Activated CD4-positive, alpha-beta T cell treated with anti-CD3 and anti-CD28 coated beads for 36 hours (primary cell): ENCODE results near the gene MBOAT2. TPM values are rescaled to one million over a fixed set of nuclear protein-coding genes. Genes with fewer than 3 reads are reported as not detected.
A peak's percentile ranks its signal among the peaks of the same experiment; 100 is the strongest.

Experiments
- ATAC-seq: fragments of 200-7000 bp; cut with Tn5 transposase; one replicate; pipeline ENCODE4 v1.10.0; 2021; ENCODE audit warnings: mild to moderate bottlenecking, moderate library complexity
- CTCF ChIA-PET: fragments of 350-600 bp; sonication (Branson Sonifier 250); formaldehyde crosslinking; loops from one replicate; lab custom pipeline; 2021; ENCODE audit warnings: antibody characterized with exemption; lab: Charles Lee
- POLR2A ChIA-PET: fragments of 350-600 bp; sonication (Branson Sonifier 250); formaldehyde crosslinking; loops from one replicate; lab custom pipeline; 2021; ENCODE audit warnings: antibody characterized with exemption, inconsistent platforms; lab: Charles Lee
- DNase-seq: peaks from one replicate; pipeline ENCODE4 v3.0.0-alpha.2; 2020
- H3K27ac Mint-ChIP-seq: one replicate; pipeline ENCODE4 v1.8.0; 2021; ENCODE audit warnings: mixed read lengths
- H3K27me3 Mint-ChIP-seq: one replicate; pipeline ENCODE4 v1.8.0; 2021; ENCODE audit warnings: mixed read lengths
- H3K36me3 Mint-ChIP-seq: one replicate; pipeline ENCODE4 v1.8.0; 2021; ENCODE audit warnings: low read depth, mixed read lengths
- H3K4me1 Mint-ChIP-seq: one replicate; pipeline ENCODE4 v1.8.0; 2021; ENCODE audit warnings: mixed read lengths
- H3K4me3 Mint-ChIP-seq: one replicate; pipeline ENCODE4 v1.8.0; 2021; ENCODE audit warnings: mild to moderate bottlenecking, moderate library complexity, mixed read lengths
- H3K9me3 Mint-ChIP-seq: one replicate; pipeline ENCODE4 v1.8.0; 2021; ENCODE audit warnings: low read depth, mixed read lengths
- intact Hi-C, 2 experiments: fragments of 100-400 bp; cut with DNase I in 1 of 2; cut with micrococcal nuclease in 1 of 2; formaldehyde crosslinking; loops; one replicate each; pipeline versions ENCODE4 v1.14.2 to v1.15.1; 2022 to 2024; cut with DNase I, micrococcal nuclease
- total RNA-seq, 2 experiments: library from RNA; stranded (reverse); gene quantifications; one replicate each; pipeline ENCODE4 v1.2.3, GENCODE V29; 2021

MBOAT2 gene
- total RNA-seq, 2 experiments from 2014 or later: 4.7 to 6.9 TPM

- ATAC-seq (no peak), DNase-seq (no peak)
- Mint-ChIP-seq H3K27ac (no peak overlapping the region), H3K36me3 (peaks cover 3% of the 10 kb centered on the region), H3K27me3 (no peaks in the 10 kb centered on the region), H3K4me3 (no peak overlapping the region), H3K4me1 (peaks cover 56% of the 10 kb centered on the region), H3K9me3 (no peaks in the 10 kb centered on the region)
- POLR2A ChIA-PET: no interaction called here
- CTCF ChIA-PET: interaction anchor here (0.6 kb wide), 1 partner anchor 153 kb away, joined by 3 read pairs; the partner anchor contains the start of gene ID2
- intact Hi-C loops: loop anchor here in 1 of 2 experiments (5.0 to 10.0 kb wide), 3 partner anchors 722 to 1470 kb away; partner anchors contain the start of genes ADAM17, HPCAL1 and YWHAQ
Observed at GRCh38 chr2:8835279-8835678, 168.2 kb downstream of the MBOAT2 start.

GRCh38 chr2:8833853-8834252 is 169.6 kb downstream of the MBOAT2 start:
- no peak for DNase-seq
- Mint-ChIP-seq H3K9me3 (no peaks in the 10 kb centered on the region), H3K36me3 (peaks cover 3% of the 10 kb centered on the region), H3K27ac (peak overlapping the region; percentile 14), H3K4me3 (no peak overlapping the region), H3K27me3 (no peaks in the 10 kb centered on the region), H3K4me1 (peaks cover 64% of the 10 kb centered on the region)
- POLR2A ChIA-PET: interaction anchor here (0.7 kb wide), 1 partner anchor 18 kb away, joined by 3 read pairs; no protein-coding TSS in a partner anchor
- intact Hi-C loops: loop anchor here in 1 of 2 experiments (10.0 kb wide), 1 partner anchor 1471 kb away; the partner anchor contains the start of gene HPCAL1
- CTCF ChIA-PET: interaction anchor here (0.6 kb wide), 2 partner anchors 265 to 880 kb away, joined by 3 to 4 read pairs; no protein-coding TSS in a partner anchor
- no peak for ATAC-seq

- peak; percentile 23 for ATAC-seq
- CTCF ChIA-PET: no interaction called here
- H3K27ac Mint-ChIP-seq: no peak overlapping the region
Observed at GRCh38 chr2:8831516-8831915, 172.0 kb downstream of the MBOAT2 start.

GRCh38 chr2:8827729-8828128 is 175.8 kb downstream of the MBOAT2 start:
- ChIA-PET CTCF (no interaction called here), POLR2A (interaction anchor here (0.6 kb wide), 1 partner anchor 92 kb away, joined by 8 read pairs; no protein-coding TSS in a partner anchor)
- ATAC-seq (no peak), DNase-seq (no peak)
- intact Hi-C loops: no loop called here
- Mint-ChIP-seq H3K27me3 (no peaks in the 10 kb centered on the region), H3K9me3 (no peaks in the 10 kb centered on the region), H3K4me1 (peaks cover 35% of the 10 kb centered on the region), H3K4me3 (no peak overlapping the region), H3K36me3 (peaks cover 8% of the 10 kb centered on the region), H3K27ac (no peak overlapping the region)

More at GRCh38 chr2:8831516-8831915, 172.0 kb downstream of the MBOAT2 start:
- Mint-ChIP-seq H3K36me3 (peaks cover 4% of the 10 kb centered on the region), H3K9me3 (no peaks in the 10 kb centered on the region), H3K27me3 (no peaks in the 10 kb centered on the region), H3K4me1 (peaks cover 64% of the 10 kb centered on the region), H3K4me3 (no peak overlapping the region)
- no peak for DNase-seq
- intact Hi-C loops: loop anchor here in 1 of 2 experiments (10.0 kb wide), 1 partner anchor 1473 kb away; the partner anchor contains the start of gene HPCAL1
- POLR2A ChIA-PET: no interaction called here

GRCh38 chr2:8822218-8822617 is 181.3 kb downstream of the MBOAT2 start:
- no peaks in the 10 kb centered on the region for H3K27me3 Mint-ChIP-seq
- CTCF ChIA-PET: no interaction called here
- H3K36me3 Mint-ChIP-seq: peaks cover 12% of the 10 kb centered on the region
- H3K4me3 Mint-ChIP-seq: no peak overlapping the region
- intact Hi-C loops: no loop called here
- no peaks in the 10 kb centered on the region for H3K9me3 Mint-ChIP-seq
- no peak for DNase-seq
- H3K4me1 Mint-ChIP-seq: no peaks in the 10 kb centered on the region
- no peak overlapping the region for H3K27ac Mint-ChIP-seq
- POLR2A ChIA-PET: interaction anchor here (0.7 kb wide), 1 partner anchor 300 kb away, joined by 3 read pairs; no protein-coding TSS in a partner anchor
- no peak for ATAC-seq

- POLR2A ChIA-PET: interaction anchor here (0.7 kb wide), 1 partner anchor 299 kb away, joined by 3 read pairs; no protein-coding TSS in a partner anchor
- CTCF ChIA-PET: interaction anchor here (1.5 kb wide), 1 partner anchor 16 kb away, joined by 7 read pairs; no protein-coding TSS in a partner anchor
- intact Hi-C loops: no loop called here
Observed at GRCh38 chr2:8821276-8822217, 181.9 kb downstream of the MBOAT2 start.

GRCh38 chr2:8819948-8820347 is 183.5 kb downstream of the MBOAT2 start:
- ATAC-seq (no peak), DNase-seq (no peak)
- H3K4me3 Mint-ChIP-seq: no peak overlapping the region
- no peaks in the 10 kb centered on the region for H3K4me1 Mint-ChIP-seq
- POLR2A ChIA-PET: no interaction called here
- no peak overlapping the region for H3K27ac Mint-ChIP-seq
- intact Hi-C loops: no loop called here
- CTCF ChIA-PET: no interaction called here
- H3K36me3 Mint-ChIP-seq: peaks cover 12% of the 10 kb centered on the region
- no peaks in the 10 kb centered on the region for H3K27me3 Mint-ChIP-seq
- H3K9me3 Mint-ChIP-seq: no peaks in the 10 kb centered on the region

More at GRCh38 chr2:8821276-8822217, 181.9 kb downstream of the MBOAT2 start:
- DNase-seq (no peak), ATAC-seq (no peak)
- Mint-ChIP-seq H3K36me3 (peaks cover 12% of the 10 kb centered on the region), H3K4me3 (no peak overlapping the region), H3K27ac (no peak overlapping the region), H3K4me1 (no peaks in the 10 kb centered on the region), H3K27me3 (no peaks in the 10 kb centered on the region), H3K9me3 (no peaks in the 10 kb centered on the region)

GRCh38 chr2:8819194-8819593 is 184.3 kb downstream of the MBOAT2 start:
- CTCF ChIA-PET: no interaction called here
- ATAC-seq: no peak

GRCh38 chr2:8817221-8817620 is 186.3 kb downstream of the MBOAT2 start:
- DNase-seq (no peak), ATAC-seq (no peak)
- H3K4me3 Mint-ChIP-seq: no peak overlapping the region
- H3K9me3 Mint-ChIP-seq: no peaks in the 10 kb centered on the region
- peaks cover 16% of the 10 kb centered on the region for H3K36me3 Mint-ChIP-seq
- no peaks in the 10 kb centered on the region for H3K4me1 Mint-ChIP-seq
- H3K27me3 Mint-ChIP-seq: no peaks in the 10 kb centered on the region
- intact Hi-C loops: no loop called here
- ChIA-PET CTCF (no interaction called here), POLR2A (no interaction called here)
- H3K27ac Mint-ChIP-seq: no peak overlapping the region

More at GRCh38 chr2:8819194-8819593, 184.3 kb downstream of the MBOAT2 start:
- Mint-ChIP-seq H3K36me3 (peaks cover 12% of the 10 kb centered on the region), H3K27me3 (no peaks in the 10 kb centered on the region), H3K9me3 (no peaks in the 10 kb centered on the region), H3K4me1 (no peaks in the 10 kb centered on the region), H3K27ac (no peak overlapping the region), H3K4me3 (no peak overlapping the region)
- POLR2A ChIA-PET: interaction anchor here (0.6 kb wide), 1 partner anchor 380 kb away, joined by 3 read pairs; no protein-coding TSS in a partner anchor
- intact Hi-C loops: no loop called here
- DNase-seq: no peak

- peaks cover 22% of the 10 kb centered on the region for H3K4me1 Mint-ChIP-seq
- no peak for DNase-seq
- H3K27me3 Mint-ChIP-seq: no peaks in the 10 kb centered on the region
- ATAC-seq: no peak
- CTCF ChIA-PET: no interaction called here
- intact Hi-C loops: no loop called here
- H3K4me3 Mint-ChIP-seq: no peak overlapping the region
- no peaks in the 10 kb centered on the region for H3K9me3 Mint-ChIP-seq
- POLR2A ChIA-PET: no interaction called here
- H3K36me3 Mint-ChIP-seq: peaks cover 53% of the 10 kb centered on the region
- H3K27ac Mint-ChIP-seq: no peak overlapping the region
Observed at GRCh38 chr2:8806885-8807704, 196.4 kb downstream of the MBOAT2 start.
